Activated naive CD4-positive, alpha-beta T cell treated with anti-CD3 and anti-CD28 coated beads, Interleukin-2, amount 10 ng/mL, durations not matched to agents 7 days and 5 days (primary cell): ENCODE data around the gene OR5L1.

Experiments used
- CTCF ChIA-PET: fragments of 350-600 bp; sonication (Branson Sonifier 250); formaldehyde crosslinking; loops from one replicate; lab custom pipeline; 2021; ENCODE audit warnings: antibody characterized with exemption; lab: Charles Lee
- DNase-seq: peaks from one replicate; pipeline ENCODE4 v3.0.0-alpha.2; 2020
- H3K27ac Mint-ChIP-seq: one replicate; pipeline ENCODE4 v1.8.0; 2021; ENCODE audit warnings: mild to moderate bottlenecking, moderate library complexity, mixed read lengths
- H3K27me3 Mint-ChIP-seq: one replicate; pipeline ENCODE4 v1.8.0; 2021; ENCODE audit warnings: mild to moderate bottlenecking, mixed read lengths
- H3K36me3 Mint-ChIP-seq: one replicate; pipeline ENCODE4 v1.8.0; 2021; ENCODE audit warnings: mixed read lengths
- H3K4me1 Mint-ChIP-seq: one replicate; pipeline ENCODE4 v1.8.0; 2021; ENCODE audit warnings: mixed read lengths
- H3K4me3 Mint-ChIP-seq: one replicate; pipeline ENCODE4 v1.8.0; 2021; ENCODE audit warnings: mild to moderate bottlenecking, moderate library complexity, mixed read lengths
- H3K9me3 Mint-ChIP-seq: one replicate; pipeline ENCODE4 v1.8.0; 2021; ENCODE audit warnings: mixed read lengths

Gene OR5L1

GRCh38 chr11:55811067-55811466 is at the start of gene OR5L1:
Gene OR5L1, plus strand, starts transcription at chr11:55811367. Its CDS starts 100 bp downstream, at chr11:55811467.
- CTCF ChIA-PET: no interaction called here

GRCh38 chr11:55773138-55773537 is 38.0 kb upstream of the OR5L1 start, which contains the start of gene OR5D13:
Gene OR5D13, plus strand, starts transcription at chr11:55773438. Its CDS starts 0 bp downstream, at chr11:55773438.
- Mint-ChIP-seq H3K4me3 (no peak within 1 kb of the TSS), H3K4me1 (no peaks in the 10 kb centered on the region), H3K27me3 (no peaks in the 10 kb centered on the region), H3K27ac (no peak within 1 kb of the TSS), H3K9me3 (peaks cover 4% of the 10 kb centered on the region), H3K36me3 (no peaks in the 10 kb centered on the region)
- DNase-seq: no peak
- CTCF ChIA-PET: no interaction called here

More at GRCh38 chr11:55811067-55811466, at the start of gene OR5L1:
- Mint-ChIP-seq H3K27ac (no peak within 1 kb of the TSS), H3K4me3 (no peak within 1 kb of the TSS), H3K27me3 (no peaks in the 10 kb centered on the region), H3K9me3 (peaks cover 21% of the 10 kb centered on the region), H3K36me3 (no peaks in the 10 kb centered on the region), H3K4me1 (no peaks in the 10 kb centered on the region)
- no peak for DNase-seq

- CTCF ChIA-PET: no interaction called here
- H3K9me3 Mint-ChIP-seq: peaks cover 17% of the 10 kb centered on the region
- H3K27me3 Mint-ChIP-seq: no peaks in the 10 kb centered on the region
Observed at GRCh38 chr11:55791606-55792005, 19.6 kb upstream of the OR5L1 start.

GRCh38 chr11:55793321-55793720 is 17.8 kb upstream of the OR5L1 start:
- no peak for DNase-seq
- Mint-ChIP-seq H3K4me3 (no peak overlapping the region), H3K9me3 (peaks cover 9% of the 10 kb centered on the region), H3K36me3 (no peaks in the 10 kb centered on the region), H3K27me3 (no peaks in the 10 kb centered on the region), H3K27ac (no peak overlapping the region), H3K4me1 (no peaks in the 10 kb centered on the region)
- CTCF ChIA-PET: no interaction called here

More at GRCh38 chr11:55791606-55792005, 19.6 kb upstream of the OR5L1 start:
- no peak overlapping the region for H3K27ac Mint-ChIP-seq
- no peaks in the 10 kb centered on the region for H3K4me1 Mint-ChIP-seq
- DNase-seq: no peak
- no peak overlapping the region for H3K4me3 Mint-ChIP-seq
- no peaks in the 10 kb centered on the region for H3K36me3 Mint-ChIP-seq

GRCh38 chr11:55795256-55795655 is 15.9 kb upstream of the OR5L1 start, which contains the start of gene OR5D14:
Gene OR5D14, plus strand, starts transcription at chr11:55795556. Its CDS starts 0 bp downstream, at chr11:55795556.
- Mint-ChIP-seq H3K27ac (no peak within 1 kb of the TSS), H3K27me3 (no peaks in the 10 kb centered on the region), H3K4me3 (no peak within 1 kb of the TSS), H3K36me3 (no peaks in the 10 kb centered on the region), H3K9me3 (peaks cover 21% of the 10 kb centered on the region), H3K4me1 (no peaks in the 10 kb centered on the region)
- no peak for DNase-seq
- CTCF ChIA-PET: no interaction called here

- Mint-ChIP-seq H3K27me3 (no peaks in the 10 kb centered on the region), H3K9me3 (peaks cover 25% of the 10 kb centered on the region), H3K4me1 (no peaks in the 10 kb centered on the region), H3K36me3 (no peaks in the 10 kb centered on the region), H3K27ac (no peak overlapping the region), H3K4me3 (no peak overlapping the region)
- CTCF ChIA-PET: no interaction called here
- DNase-seq: no peak
Observed at GRCh38 chr11:55806248-55806647, 4.9 kb upstream of the OR5L1 start.

GRCh38 chr11:55819330-55819729 is 8.2 kb downstream of the OR5L1 start, which contains the start of gene OR5D18:
Gene OR5D18, plus strand, starts transcription at chr11:55819630. Its CDS starts 0 bp downstream, at chr11:55819630.
- no peaks in the 10 kb centered on the region for H3K27me3 Mint-ChIP-seq
- H3K4me1 Mint-ChIP-seq: no peaks in the 10 kb centered on the region
- no peak for DNase-seq
- peaks cover 17% of the 10 kb centered on the region for H3K9me3 Mint-ChIP-seq
- H3K36me3 Mint-ChIP-seq: no peaks in the 10 kb centered on the region
- CTCF ChIA-PET: no interaction called here
- no peak within 1 kb of the TSS for H3K4me3 Mint-ChIP-seq
- H3K27ac Mint-ChIP-seq: no peak within 1 kb of the TSS

GRCh38 chr11:55826919-55827318 is 15.8 kb downstream of the OR5L1 start, which contains the start of gene OR5L2:
Gene OR5L2, plus strand, starts transcription at chr11:55827219. Its CDS starts 0 bp downstream, at chr11:55827219.
- H3K4me3 Mint-ChIP-seq: no peak within 1 kb of the TSS
- no peak for DNase-seq
- no peaks in the 10 kb centered on the region for H3K36me3 Mint-ChIP-seq
- H3K4me1 Mint-ChIP-seq: no peaks in the 10 kb centered on the region
- peaks cover 13% of the 10 kb centered on the region for H3K9me3 Mint-ChIP-seq
- no peaks in the 10 kb centered on the region for H3K27me3 Mint-ChIP-seq
- H3K27ac Mint-ChIP-seq: no peak within 1 kb of the TSS
- CTCF ChIA-PET: no interaction called here

- Mint-ChIP-seq H3K9me3 (peaks cover 16% of the 10 kb centered on the region), H3K36me3 (no peaks in the 10 kb centered on the region), H3K27me3 (no peaks in the 10 kb centered on the region), H3K27ac (no peak within 1 kb of the TSS), H3K4me1 (no peaks in the 10 kb centered on the region), H3K4me3 (no peak within 1 kb of the TSS)
- DNase-seq: no peak
- CTCF ChIA-PET: no interaction called here
Observed at GRCh38 chr11:55838452-55838851, 27.3 kb downstream of the OR5L1 start, which contains the start of gene OR5D16. Gene OR5D16, plus strand, starts transcription at chr11:55838752. Its CDS starts 0 bp downstream, at chr11:55838752.

GRCh38 chr11:55847453-55847852 is 36.3 kb downstream of the OR5L1 start:
- H3K4me3 Mint-ChIP-seq: no peak overlapping the region
- no peaks in the 10 kb centered on the region for H3K36me3 Mint-ChIP-seq
- CTCF ChIA-PET: no interaction called here
- no peak overlapping the region for H3K27ac Mint-ChIP-seq
- H3K4me1 Mint-ChIP-seq: no peaks in the 10 kb centered on the region
- no peak for DNase-seq
- H3K27me3 Mint-ChIP-seq: no peaks in the 10 kb centered on the region
- H3K9me3 Mint-ChIP-seq: peaks cover 16% of the 10 kb centered on the region

GRCh38 chr11:55849037-55849436 is 37.9 kb downstream of the OR5L1 start:
- Mint-ChIP-seq H3K4me3 (no peak overlapping the region), H3K36me3 (no peaks in the 10 kb centered on the region), H3K27me3 (no peaks in the 10 kb centered on the region), H3K27ac (no peak overlapping the region), H3K4me1 (no peaks in the 10 kb centered on the region), H3K9me3 (peaks cover 17% of the 10 kb centered on the region)
- CTCF ChIA-PET: no interaction called here
- no peak for DNase-seq

- Mint-ChIP-seq H3K36me3 (no peaks in the 10 kb centered on the region), H3K9me3 (peaks cover 11% of the 10 kb centered on the region), H3K27ac (no peak overlapping the region), H3K4me3 (no peak overlapping the region), H3K27me3 (no peaks in the 10 kb centered on the region), H3K4me1 (no peaks in the 10 kb centered on the region)
- CTCF ChIA-PET: no interaction called here
- no peak for DNase-seq
Observed at GRCh38 chr11:55852141-55852540, 41.0 kb downstream of the OR5L1 start.

- H3K27me3 Mint-ChIP-seq: no peaks in the 10 kb centered on the region
- no peak overlapping the region for H3K4me3 Mint-ChIP-seq
- CTCF ChIA-PET: no interaction called here
- H3K4me1 Mint-ChIP-seq: no peaks in the 10 kb centered on the region
- no peaks in the 10 kb centered on the region for H3K36me3 Mint-ChIP-seq
- no peak overlapping the region for H3K27ac Mint-ChIP-seq
- H3K9me3 Mint-ChIP-seq: peaks cover 9% of the 10 kb centered on the region
- no peak for DNase-seq
Observed at GRCh38 chr11:55854704-55855103, 43.5 kb downstream of the OR5L1 start.
